GM12892 (cell line): ENCODE data around the gene GALNT18.

Source experiments
- POLR2A ChIP-seq: IDR thresholded peaks from 2 replicates; pipeline ENCODE4 v1.6.1; 2011; ENCODE audit warnings: low read depth, low read length, control low read depth
- POLR2AphosphoS5 ChIP-seq: IDR thresholded peaks from 2 replicates; pipeline ENCODE4 v1.6.1; 2011; ENCODE audit warnings: low read depth, low read length, control low read depth
- TAF1 ChIP-seq: IDR thresholded peaks from 2 replicates; pipeline ENCODE4 v1.6.1; 2011; ENCODE audit warnings: low read depth, mild to moderate bottlenecking, control low read depth, low read length, borderline replicate concordance

DNA sequence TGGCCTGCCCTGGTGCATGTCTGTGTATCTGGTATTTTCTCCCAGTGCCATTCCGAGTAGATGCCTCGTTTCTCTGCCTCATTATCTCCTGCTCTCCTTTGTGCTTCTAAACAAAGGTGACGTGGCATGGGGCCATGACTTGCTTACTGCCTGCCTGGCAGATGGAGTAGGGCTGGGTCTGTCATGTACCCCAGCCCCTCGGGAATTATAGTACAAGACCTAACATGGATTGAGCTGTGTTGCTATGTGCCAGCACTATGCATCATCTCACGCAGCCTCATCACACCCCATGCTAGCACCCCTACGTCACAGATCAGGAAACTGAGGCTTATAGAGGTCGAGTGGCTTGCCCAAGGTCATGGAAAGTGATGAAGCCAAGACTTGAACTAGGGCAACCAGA is 88.1 kb downstream of the GALNT18 start:
- TF ChIP-seq TAF1 = no peak
- no peak for TF ChIP-seq POLR2A
- no peak for TF ChIP-seq POLR2AphosphoS5
